IMR-90 (cell line): ENCODE data around the gene EPB41L2. TPM values are rescaled to one million over a fixed set of nuclear protein-coding genes. Genes with fewer than 3 reads are reported as not detected.

Experiments used
- ATAC-seq: fragments of 200-7000 bp; cut with Tn5 transposase; 2 replicates; pipeline ENCODE4 v1.9.1; 2020; ENCODE audit warnings: low read depth, mild to moderate bottlenecking, moderate library complexity
- BruUV-seq: library from RNA; stranded (reverse); fragments of 400-500 nt; replicated peaks from 2 replicates; lab custom pipeline; 2021; lab: Mats Ljungman, UMichigan
- CTCF ChIA-PET: fragments of 300-600 bp; formaldehyde crosslinking; extraction: SDS; loops from one replicate; lab custom pipeline; 2021; ENCODE audit warnings: antibody characterized with exemption; lab: Yijun Ruan, JAX
- POLR2A ChIA-PET: fragments of 300-600 bp; sonication (Branson Sonifier 250); formaldehyde crosslinking; loops from one replicate; lab custom pipeline; 2022; ENCODE audit warnings: antibody characterized with exemption; ENCODE audit not compliant: unreplicated experiment; lab: Charles Lee
- DNase-seq: peaks from one replicate; pipeline ENCODE4 v3.0.0; 2013
- H2AFZ ChIP-seq: replicated peaks from 2 replicates; pipeline ENCODE3; 2013; ENCODE audit warnings: low read length, mild to moderate bottlenecking; ENCODE audit not compliant: poor library complexity
- H2AK5ac ChIP-seq: 2 replicates; pipeline ENCODE4 v1.6.1; 2013; ENCODE audit warnings: low read depth, low read length, inconsistent platforms
- H2AK9ac ChIP-seq: replicated peaks from 2 replicates; pipeline ENCODE3; 2013; ENCODE audit warnings: mild to moderate bottlenecking, low read depth, low read length, moderate library complexity; ENCODE audit not compliant: poor library complexity
- H2BK120ac ChIP-seq: 2 replicates; pipeline ENCODE4 v1.6.1; 2013; ENCODE audit warnings: low read depth, low read length, inconsistent platforms
- H2BK15ac ChIP-seq: 3 replicates; pipeline ENCODE4 v1.6.1; 2013; ENCODE audit warnings: low read depth, low read length, inconsistent platforms
- H2BK20ac ChIP-seq: 2 replicates; pipeline ENCODE4 v1.6.1; 2013; ENCODE audit warnings: low read depth, mild to moderate bottlenecking, inconsistent platforms, low read length, moderate library complexity
- H2BK5ac ChIP-seq: 2 replicates; pipeline ENCODE4 v1.6.1; 2013; ENCODE audit warnings: mild to moderate bottlenecking, low read depth, low read length, inconsistent platforms; ENCODE audit not compliant: poor library complexity, severe bottlenecking
- H3K14ac ChIP-seq: replicated peaks from 2 replicates; pipeline ENCODE4 v1.6.1; 2013; ENCODE audit warnings: low read depth, low read length, inconsistent platforms
- H3K18ac ChIP-seq: 2 replicates; pipeline ENCODE4 v1.6.1; 2013; ENCODE audit warnings: low read depth, low read length, control low read depth
- H3K23ac ChIP-seq: 2 replicates; pipeline ENCODE4 v1.6.1; 2013; ENCODE audit warnings: low read depth, low read length, inconsistent platforms
- H3K27ac ChIP-seq: 2 replicates; pipeline ENCODE4 v1.5.1; 2013; ENCODE audit warnings: mild to moderate bottlenecking, control low read depth, low read length; ENCODE audit not compliant: insufficient read depth
- H3K27me3 ChIP-seq: 2 replicates; pipeline ENCODE4 v1.6.1; 2013; ENCODE audit warnings: low read length; ENCODE audit not compliant: control insufficient read depth, insufficient read depth
- H3K36me3 ChIP-seq: 2 replicates; pipeline ENCODE4 v1.6.1; 2013; ENCODE audit warnings: low read length, mixed read lengths; ENCODE audit not compliant: control insufficient read depth, insufficient read depth
- H3K4ac ChIP-seq: 2 replicates; pipeline ENCODE4 v1.6.1; 2013; ENCODE audit warnings: low read depth, low read length, inconsistent platforms
- H3K4me1 ChIP-seq: 2 replicates; pipeline ENCODE4 v1.6.1; 2013; ENCODE audit warnings: low read length, mixed read lengths; ENCODE audit not compliant: control insufficient read depth, insufficient read depth
- H3K4me2 ChIP-seq: 2 replicates; pipeline ENCODE4 v1.6.1; 2013; ENCODE audit warnings: low read depth, mild to moderate bottlenecking, control low read depth, low read length, moderate library complexity
- H3K4me3 ChIP-seq: 2 replicates; pipeline ENCODE4 v1.5.1; 2013; ENCODE audit warnings: low read depth, mild to moderate bottlenecking, control low read depth, low read length, moderate library complexity; ENCODE audit not compliant: insufficient read depth
- H3K56ac ChIP-seq: 2 replicates; pipeline ENCODE4 v1.6.1; 2013; ENCODE audit warnings: low read length, inconsistent platforms; ENCODE audit not compliant: insufficient read depth; ENCODE audit errors: extremely low read depth
- H3K79me1 ChIP-seq, 2 experiments: 2 replicates each; pipeline ENCODE4 v1.6.1; 2013; ENCODE audit warnings: low read length in 2 of 2, inconsistent platforms in 1 of 2, low read depth in 1 of 2
- H3K9ac ChIP-seq: 2 replicates; pipeline ENCODE4 v1.6.1; 2013; ENCODE audit warnings: low read depth, low read length, control low read depth
- H3K9me1 ChIP-seq: 2 replicates; pipeline ENCODE4 v1.6.1; 2013; ENCODE audit warnings: low read length, inconsistent platforms; ENCODE audit not compliant: insufficient read depth
- H3K9me3 ChIP-seq: 2 replicates; pipeline ENCODE4 v1.6.1; 2013; ENCODE audit warnings: low read length; ENCODE audit not compliant: control insufficient read depth, insufficient read depth
- H4K20me1 ChIP-seq: 2 replicates; pipeline ENCODE4 v1.6.1; 2013; ENCODE audit warnings: low read length, inconsistent platforms; ENCODE audit not compliant: insufficient read depth
- H4K5ac ChIP-seq: 2 replicates; pipeline ENCODE4 v1.6.1; 2013; ENCODE audit warnings: mild to moderate bottlenecking, low read depth, low read length, control low read depth
- H4K8ac ChIP-seq, 2 experiments: 2 replicates each; pipeline ENCODE4 v1.6.1; 2013; ENCODE audit warnings: low read depth in 2 of 2, low read length in 2 of 2, control low read depth in 1 of 2, inconsistent platforms in 1 of 2
- H4K91ac ChIP-seq: 2 replicates; pipeline ENCODE4 v1.6.1; 2013; ENCODE audit warnings: low read depth, low read length, inconsistent platforms; ENCODE audit not compliant: insufficient read depth
- BHLHE40 ChIP-seq: fragments of 150-350 bp; IDR thresholded peaks from 2 replicates; pipeline ENCODE4 v1.6.1; 2016; ENCODE audit warnings: mild to moderate bottlenecking, low read depth, low read length
- CEBPB ChIP-seq: IDR thresholded peaks from 2 replicates; pipeline ENCODE4 v1.6.1; 2012; ENCODE audit warnings: low read depth, low read length, improper control_type of control experiment
- MAZ ChIP-seq: IDR thresholded peaks from 2 replicates; pipeline ENCODE4 v1.6.1; 2012; ENCODE audit warnings: low read depth, mild to moderate bottlenecking, low read length, improper control_type of control experiment, moderate library complexity, borderline replicate concordance
- POLR2A ChIP-seq: IDR thresholded peaks from 2 replicates; pipeline ENCODE4 v1.6.1; 2012; ENCODE audit warnings: mild to moderate bottlenecking, low read depth, low read length
- RAD21 ChIP-seq: IDR thresholded peaks from 2 replicates; pipeline ENCODE4 v1.6.1; 2012; ENCODE audit warnings: low read length, improper control_type of control experiment
- RCOR1 ChIP-seq: IDR thresholded peaks from 2 replicates; pipeline ENCODE4 v1.6.1; 2012; ENCODE audit warnings: mild to moderate bottlenecking, low read length, improper control_type of control experiment; ENCODE audit not compliant: insufficient replicate concordance
- WGBS, 2 experiments: methylation state at CpG; one replicate each; pipeline versions ENCODE4 v1.1.5 to v1.1.7; 2013; ENCODE audit warnings: missing lambda C conversion rate in 2 of 2; ENCODE audit not compliant: insufficient read length in 1 of 2; ENCODE audit errors: extremely low coverage in 2 of 2; 5-methylcytosine and 5-hydroxymethylcytosine counted together
- dilution Hi-C: fragments of 300-500 bp; cut with HindIII; formaldehyde crosslinking; loops from one replicate; pipeline ENCODE4 v1.14.3; 2018; ENCODE audit warnings: low sequenced_read_pairs; ENCODE audit not compliant: unreplicated experiment
- in situ Hi-C: fragments of 300-500 bp; cut with MboI; formaldehyde crosslinking; loops from 3 replicates; pipeline ENCODE4 v1.14.3; 2019; ENCODE audit warnings: low sequenced_read_pairs, inconsistent platforms, mixed read lengths
- intact Hi-C: fragments of 100-400 bp; cut with micrococcal nuclease; formaldehyde crosslinking; loops from 2 replicates; pipeline ENCODE4 v1.10.0; 2022
- polyA plus RNA-seq, 3 experiments: library from polyadenylated mRNA; depleted of rRNA; stranded (reverse); fragments of >200 nt; gene quantifications; 2 replicates each; pipeline ENCODE4 v1.2.3, GENCODE V29; 2012; ENCODE audit warnings: low replicate concordance in 1 of 3
- total RNA-seq: library from RNA; depleted of rRNA; stranded (reverse); fragments of >200 nt; gene quantifications from 2 replicates; pipeline ENCODE4 v1.2.3, GENCODE V29; 2012
- TF ChIP-seq, protein P1 (sequence below): fragments of 150-350 bp; IDR thresholded peaks from 2 replicates; pipeline ENCODE4 v1.6.1; 2017; ENCODE audit warnings: mild to moderate bottlenecking, antibody characterized with exemption, low read length, low read depth
- TF ChIP-seq, protein P2 (sequence below): fragments of 150-350 bp; IDR thresholded peaks from 2 replicates; pipeline ENCODE4 v1.6.1; 2016; ENCODE audit warnings: low read depth, mild to moderate bottlenecking, low read length, moderate library complexity, borderline replicate concordance

EPB41L2 gene
- total and polyA plus RNA-seq, 2 of the 4 experiments (the other 2 are of a cell fraction) = 85.7 to 99.8 TPM

DNA sequence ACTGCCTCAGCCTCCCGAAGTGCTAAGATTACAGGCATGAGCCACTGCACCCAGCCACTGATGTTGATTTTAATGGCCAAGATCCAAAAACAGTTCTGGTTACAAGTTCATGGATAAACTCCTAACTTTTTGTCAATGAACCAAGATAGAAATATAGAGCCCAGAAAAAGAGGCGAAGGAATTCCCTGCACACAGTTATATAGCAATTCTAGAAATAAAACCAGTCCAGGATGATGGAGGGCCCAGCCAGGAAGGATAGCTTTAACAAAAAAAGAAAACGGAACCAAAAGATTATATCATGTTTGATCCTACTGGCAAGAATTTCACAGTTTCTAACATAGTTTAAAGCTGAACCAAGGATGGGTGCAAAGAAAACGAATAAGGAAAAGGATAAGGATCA is 10.9 kb downstream of the EPB41L2 start (continued):
- TF ChIP-seq BHLHE40 = no peak

DNA sequence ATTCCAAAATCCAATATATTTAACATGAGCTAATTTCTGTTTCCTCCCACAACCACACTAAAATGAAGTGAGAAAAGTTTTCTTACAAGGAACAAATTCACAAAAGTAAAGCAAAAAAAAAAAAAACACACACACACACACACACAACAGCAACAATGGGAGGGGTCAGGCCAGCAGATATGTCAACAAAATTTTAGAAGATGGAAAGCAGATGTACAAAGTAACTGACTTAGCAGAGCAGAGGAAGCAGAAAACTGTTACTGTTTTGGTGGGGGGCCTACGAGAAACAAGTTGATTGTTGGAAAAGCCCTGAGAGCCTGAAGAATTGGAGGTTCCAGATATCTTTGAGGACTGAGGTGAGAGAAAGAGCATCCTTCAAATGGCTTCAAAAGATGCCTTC is 11.7 kb downstream of the EPB41L2 start:
- H2AFZ ChIP-seq = no peak overlapping the region
- no peak overlapping the region for H3K27ac ChIP-seq
- no peaks in the 10 kb centered on the region; the same call in 1 of the 2 replicates for H3K4me1 ChIP-seq
- H2BK15ac ChIP-seq = no peak overlapping the region
- no peak overlapping the region for H3K4me3 ChIP-seq
- no peak overlapping the region for H2BK5ac ChIP-seq
- H2BK20ac ChIP-seq = no peak overlapping the region
- H4K5ac ChIP-seq = no peak overlapping the region
- H3K18ac ChIP-seq = no peak overlapping the region
- TF ChIP-seq RAD21 = no peak
- no peak for TF ChIP-seq MAZ
- TF ChIP-seq, protein P1, sequence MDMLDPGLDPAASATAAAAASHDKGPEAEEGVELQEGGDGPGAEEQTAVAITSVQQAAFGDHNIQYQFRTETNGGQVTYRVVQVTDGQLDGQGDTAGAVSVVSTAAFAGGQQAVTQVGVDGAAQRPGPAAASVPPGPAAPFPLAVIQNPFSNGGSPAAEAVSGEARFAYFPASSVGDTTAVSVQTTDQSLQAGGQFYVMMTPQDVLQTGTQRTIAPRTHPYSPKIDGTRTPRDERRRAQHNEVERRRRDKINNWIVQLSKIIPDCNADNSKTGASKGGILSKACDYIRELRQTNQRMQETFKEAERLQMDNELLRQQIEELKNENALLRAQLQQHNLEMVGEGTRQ = no peak
- no peak for TF ChIP-seq POLR2A
- TF ChIP-seq, protein P2, sequence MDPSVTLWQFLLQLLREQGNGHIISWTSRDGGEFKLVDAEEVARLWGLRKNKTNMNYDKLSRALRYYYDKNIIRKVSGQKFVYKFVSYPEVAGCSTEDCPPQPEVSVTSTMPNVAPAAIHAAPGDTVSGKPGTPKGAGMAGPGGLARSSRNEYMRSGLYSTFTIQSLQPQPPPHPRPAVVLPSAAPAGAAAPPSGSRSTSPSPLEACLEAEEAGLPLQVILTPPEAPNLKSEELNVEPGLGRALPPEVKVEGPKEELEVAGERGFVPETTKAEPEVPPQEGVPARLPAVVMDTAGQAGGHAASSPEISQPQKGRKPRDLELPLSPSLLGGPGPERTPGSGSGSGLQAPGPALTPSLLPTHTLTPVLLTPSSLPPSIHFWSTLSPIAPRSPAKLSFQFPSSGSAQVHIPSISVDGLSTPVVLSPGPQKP = no peak
- TF ChIP-seq CEBPB = no peak
- no peak for TF ChIP-seq RCOR1
- DNase-seq = no peak
- CTCF ChIA-PET = no interaction called here
- H3K9ac ChIP-seq = no peak overlapping the region
- H3K14ac ChIP-seq = no peak overlapping the region
- H3K79me1 ChIP-seq = peaks cover 45 to 72% of the 10 kb centered on the region in 2 experiments
- H3K4ac ChIP-seq = no peak overlapping the region
- no TSS peak for BruUV-seq
- H4K8ac ChIP-seq = no peak overlapping the region
- no peak overlapping the region for H2BK120ac ChIP-seq
- intact Hi-C loops (no loop called here), dilution Hi-C loops (no loop called here), in situ Hi-C loops (no loop called here)
- no peak for ATAC-seq
- H3K36me3 ChIP-seq = peaks cover 13% of the 10 kb centered on the region
- peaks cover 27% of the 10 kb centered on the region; the same call in 1 of the 2 replicates for H4K20me1 ChIP-seq
- POLR2A ChIA-PET = no interaction called here
- no peak overlapping the region for H3K4me2 ChIP-seq
- no peaks in the 10 kb centered on the region; the same call in 1 of the 2 replicates for H3K9me1 ChIP-seq
- WGBS, 2 experiments = no CpG with 5 or more reads among the region's 1 CpG
- H4K91ac ChIP-seq = no peak overlapping the region
- H2AK9ac ChIP-seq = no peak overlapping the region
- H2AK5ac ChIP-seq = no peak overlapping the region
- no peak overlapping the region for H3K23ac ChIP-seq
- H3K9me3 ChIP-seq = peaks cover 26% of the 10 kb centered on the region
- no peak overlapping the region for H3K56ac ChIP-seq
- H3K27me3 ChIP-seq = no peaks in the 10 kb centered on the region
